ENCODE data around the gene PDPK1.
"Not testable (repeated sequence)": the region's sequence is repeated elsewhere in the genome, so short reads cannot be mapped to it uniquely, and the experiment has no call there.

The PDPK1 gene

GRCh38 chr16:2526135-2526534 is 11.7 kb upstream of the PDPK1 start:
- no peak for DNase-seq

GRCh38 chr16:2527071-2527783 is 10.6 kb upstream of the PDPK1 start:
- no peak for DNase-seq

- no peak for DNase-seq
Observed at GRCh38 chr16:2527784-2528100, 10.1 kb upstream of the PDPK1 start.

- no peak for DNase-seq
Observed at GRCh38 chr16:2528161-2529060, 9.4 kb upstream of the PDPK1 start.

GRCh38 chr16:2529061-2529931 is 8.5 kb upstream of the PDPK1 start:
- DNase-seq, result no peak

GRCh38 chr16:2529961-2530628 is 7.7 kb upstream of the PDPK1 start:
- DNase-seq, result no peak

- DNase-seq, result no peak
Observed at GRCh38 chr16:2530629-2531318, 7.0 kb upstream of the PDPK1 start.

- DNase-seq, result no peak
Observed at GRCh38 chr16:2531371-2531695, 6.5 kb upstream of the PDPK1 start, which contains the start of gene CEMP1. TSS of gene CEMP1 (minus strand) at chr16:2531408. CDS start at chr16:2531073, 335 bp downstream.

GRCh38 chr16:2531696-2532493 is 5.9 kb upstream of the PDPK1 start:
- peak; percentile 96 to 97 for DNase-seq

GRCh38 chr16:2532494-2533141 is 5.2 kb upstream of the PDPK1 start:
- DNase-seq, result peak; percentile 44 to 48

- not testable (repeated sequence) for DNase-seq
Observed at GRCh38 chr16:2533142-2533755, 4.6 kb upstream of the PDPK1 start.

GRCh38 chr16:2533912-2534311 is 3.9 kb upstream of the PDPK1 start:
- no peak for DNase-seq

- DNase-seq, result not testable (repeated sequence)
Observed at GRCh38 chr16:2534335-2534734, 3.5 kb upstream of the PDPK1 start.

- no peak for DNase-seq
Observed at GRCh38 chr16:2535625-2536013, 2.2 kb upstream of the PDPK1 start.

- not testable (repeated sequence) for DNase-seq
Observed at GRCh38 chr16:2539192-2539844, 1.5 kb downstream of the PDPK1 start.

GRCh38 chr16:2539845-2540458 is 2.1 kb downstream of the PDPK1 start:
- not testable (repeated sequence) for DNase-seq

- DNase-seq, result not testable (repeated sequence)
Observed at GRCh38 chr16:2540912-2541311, 3.1 kb downstream of the PDPK1 start.

GRCh38 chr16:2541409-2541808 is 3.6 kb downstream of the PDPK1 start:
- DNase-seq, result not testable (repeated sequence)

- DNase-seq, result not testable (repeated sequence)
Observed at GRCh38 chr16:2543771-2544170, 6.0 kb downstream of the PDPK1 start.

Measured in stimulated activated CD4-positive, alpha-beta T cell treated with anti-CD3 and anti-CD28 coated beads, Interleukin-4, amount 100 ng/mL, for 4 hours (primary cell).